Activated naive CD4-positive, alpha-beta T cell treated with anti-CD3 and anti-CD28 coated beads, Interleukin-2, amount 50 U/mL, for 72 hours (primary cell): ENCODE results near the gene NOTCH2. TPM values are rescaled to one million over a fixed set of nuclear protein-coding genes. Genes with fewer than 3 reads are reported as not detected.

Experiments used
- ATAC-seq, 2 donors: fragments of 150-1000 bp; cut with Tn5 transposase; 2 replicates each; pipeline ENCODE4 v1.10.0; 2021; ENCODE audit warnings: mild to moderate bottlenecking in 2 of 2, moderate library complexity in 2 of 2
- DNase-seq, 2 donors: peaks; one replicate each; pipeline ENCODE4 v3.0.0; 2021 to 2022; ENCODE audit warnings: low spot score in 2 of 2
- H3K27ac Mint-ChIP-seq, 2 donors: one replicate each; pipeline ENCODE4 v1.8.0; 2022; ENCODE audit warnings: mild to moderate bottlenecking in 2 of 2, mixed read lengths in 2 of 2
- H3K36me3 Mint-ChIP-seq, 2 donors: one replicate each; pipeline ENCODE4 v1.8.0; 2022; ENCODE audit warnings: mixed read lengths in 2 of 2
- H3K9me3 Mint-ChIP-seq, 2 donors: one replicate each; pipeline ENCODE4 v1.8.0; 2022; ENCODE audit warnings: mixed read lengths in 2 of 2
- total RNA-seq, 2 donors: library from RNA; stranded (reverse); gene quantifications; one replicate each; pipeline ENCODE4 v1.2.3, GENCODE V29; 2022

The NOTCH2 gene
- total RNA-seq, 2 donors from 2014 or later: 42.6 to 79.6 TPM

- Mint-ChIP-seq H3K27ac (no peak overlapping the region), H3K9me3 (peaks cover 0 to 8% of the 10 kb centered on the region in 2 donors), H3K36me3 (peaks cover 12 to 14% of the 10 kb centered on the region in 2 donors)
- peak; percentile 70 to 78 for ATAC-seq
- DNase-seq: peak in 1 of 2 donors; percentile 76
Measured at GRCh38 chr1:119885903-119886783, 183.3 kb downstream of the NOTCH2 start.

GRCh38 chr1:119884711-119885110 is 184.8 kb downstream of the NOTCH2 start:
- H3K27ac Mint-ChIP-seq: no peak overlapping the region
- peaks cover 12 to 14% of the 10 kb centered on the region in 2 donors for H3K36me3 Mint-ChIP-seq
- no peak for DNase-seq
- peaks cover 0 to 8% of the 10 kb centered on the region in 2 donors for H3K9me3 Mint-ChIP-seq
- ATAC-seq: no peak

- no peak overlapping the region for H3K27ac Mint-ChIP-seq
Measured at GRCh38 chr1:119883826-119884225, 185.6 kb downstream of the NOTCH2 start.

GRCh38 chr1:119882132-119883049 is 187.1 kb downstream of the NOTCH2 start:
- Mint-ChIP-seq H3K9me3 (no peaks in the 10 kb centered on the region), H3K36me3 (no peaks in the 10 kb centered on the region), H3K27ac (no peak overlapping the region)
- DNase-seq: no peak
- no peak for ATAC-seq

More at GRCh38 chr1:119883826-119884225, 185.6 kb downstream of the NOTCH2 start:
- peaks cover 0 to 8% of the 10 kb centered on the region in 2 donors for H3K9me3 Mint-ChIP-seq
- ATAC-seq (no peak), DNase-seq (no peak)
- peaks cover 12% of the 10 kb centered on the region in 2 donors for H3K36me3 Mint-ChIP-seq

- no peak overlapping the region for H3K27ac Mint-ChIP-seq
- DNase-seq: no peak
Measured at GRCh38 chr1:119879510-119880434, 189.7 kb downstream of the NOTCH2 start.

GRCh38 chr1:119878171-119878570 is 191.3 kb downstream of the NOTCH2 start:
- H3K9me3 Mint-ChIP-seq: no peaks in the 10 kb centered on the region
- DNase-seq: no peak
- no peaks in the 10 kb centered on the region for H3K36me3 Mint-ChIP-seq
- ATAC-seq: no peak
- no peak overlapping the region for H3K27ac Mint-ChIP-seq

More at GRCh38 chr1:119879510-119880434, 189.7 kb downstream of the NOTCH2 start:
- ATAC-seq: no peak
- H3K36me3 Mint-ChIP-seq: no peaks in the 10 kb centered on the region
- no peaks in the 10 kb centered on the region for H3K9me3 Mint-ChIP-seq

GRCh38 chr1:119874186-119874585 is 195.3 kb downstream of the NOTCH2 start:
- Mint-ChIP-seq H3K36me3 (no peaks in the 10 kb centered on the region), H3K9me3 (no peaks in the 10 kb centered on the region), H3K27ac (no peak overlapping the region)
- no peak for DNase-seq
- ATAC-seq: no peak

- ATAC-seq (peak; percentile 35 to 40), DNase-seq (no peak)
- Mint-ChIP-seq H3K9me3 (no peaks in the 10 kb centered on the region), H3K27ac (no peak overlapping the region), H3K36me3 (no peaks in the 10 kb centered on the region)
Measured at GRCh38 chr1:119873135-119874015, 196.1 kb downstream of the NOTCH2 start.

- no peaks in the 10 kb centered on the region for H3K9me3 Mint-ChIP-seq
- H3K27ac Mint-ChIP-seq: no peak overlapping the region
- ATAC-seq (no peak), DNase-seq (no peak)
- H3K36me3 Mint-ChIP-seq: no peaks in the 10 kb centered on the region
Measured at GRCh38 chr1:119871881-119872280, 197.6 kb downstream of the NOTCH2 start.

GRCh38 chr1:119870917-119871596 is 198.4 kb downstream of the NOTCH2 start:
- peak; percentile 50 to 72 for ATAC-seq
- Mint-ChIP-seq H3K27ac (no peak overlapping the region), H3K36me3 (no peaks in the 10 kb centered on the region), H3K9me3 (no peaks in the 10 kb centered on the region)
- DNase-seq: peak in 1 of 2 donors; percentile 88

GRCh38 chr1:119869995-119870394 is 199.5 kb downstream of the NOTCH2 start:
- H3K27ac Mint-ChIP-seq: no peak overlapping the region
- ATAC-seq (no peak), DNase-seq (no peak)
- H3K9me3 Mint-ChIP-seq: no peaks in the 10 kb centered on the region
- no peaks in the 10 kb centered on the region for H3K36me3 Mint-ChIP-seq

- no peak overlapping the region for H3K27ac Mint-ChIP-seq
- H3K9me3 Mint-ChIP-seq: no peaks in the 10 kb centered on the region
- H3K36me3 Mint-ChIP-seq: no peaks in the 10 kb centered on the region
- ATAC-seq (no peak), DNase-seq (no peak)
Measured at GRCh38 chr1:119868176-119868575, 201.3 kb downstream of the NOTCH2 start.

- no peak for ATAC-seq
- H3K27ac Mint-ChIP-seq: no peak overlapping the region
- H3K36me3 Mint-ChIP-seq: no peaks in the 10 kb centered on the region
- DNase-seq: no peak
- H3K9me3 Mint-ChIP-seq: no peaks in the 10 kb centered on the region
Measured at GRCh38 chr1:119866451-119866850, 203.0 kb downstream of the NOTCH2 start.

GRCh38 chr1:119865627-119866026 is 203.8 kb downstream of the NOTCH2 start:
- ATAC-seq (no peak), DNase-seq (no peak)
- no peaks in the 10 kb centered on the region for H3K9me3 Mint-ChIP-seq
- no peaks in the 10 kb centered on the region for H3K36me3 Mint-ChIP-seq
- no peak overlapping the region for H3K27ac Mint-ChIP-seq

- Mint-ChIP-seq H3K27ac (no peak overlapping the region), H3K9me3 (no peaks in the 10 kb centered on the region), H3K36me3 (no peaks in the 10 kb centered on the region)
- DNase-seq (no peak), ATAC-seq (no peak)
Measured at GRCh38 chr1:119862276-119862675, 207.2 kb downstream of the NOTCH2 start.
